ENCODE results near the gene CDS2.

DNA sequence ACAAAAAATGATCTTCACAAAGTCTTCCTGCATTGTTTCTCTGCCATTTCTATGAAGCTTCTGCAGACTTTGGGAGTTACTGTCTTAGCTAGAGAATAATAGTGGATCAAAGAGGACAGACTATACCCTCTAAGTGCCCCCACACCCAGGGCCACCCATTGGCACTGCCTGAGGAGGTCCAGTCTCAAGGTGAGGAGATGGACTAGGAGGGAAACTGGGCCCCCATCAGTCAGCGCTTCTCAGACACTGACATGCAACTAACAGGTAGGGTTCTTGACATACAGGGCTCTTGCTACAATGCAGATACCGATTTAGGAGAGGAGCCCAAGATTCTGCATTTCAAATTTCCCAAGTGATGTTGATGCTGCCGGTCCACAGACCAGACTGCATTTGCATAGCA lies 31.4 kb upstream of the CDS2 start:
- TF ChIP-seq CTCF (IDR thresholded peaks at IDR 0.05; ENCODE audit: low read length) (no peak), EZH2 (IDR thresholded peaks at IDR 0.05; ENCODE audit: borderline replicate concordance, low read length) (no peak)

Data from OCI-LY1 (cell line).